ENCODE measurements around the gene ANKH.
A peak's percentile ranks its signal among the peaks of the same experiment; 100 is the strongest.

ANKH gene

DNA sequence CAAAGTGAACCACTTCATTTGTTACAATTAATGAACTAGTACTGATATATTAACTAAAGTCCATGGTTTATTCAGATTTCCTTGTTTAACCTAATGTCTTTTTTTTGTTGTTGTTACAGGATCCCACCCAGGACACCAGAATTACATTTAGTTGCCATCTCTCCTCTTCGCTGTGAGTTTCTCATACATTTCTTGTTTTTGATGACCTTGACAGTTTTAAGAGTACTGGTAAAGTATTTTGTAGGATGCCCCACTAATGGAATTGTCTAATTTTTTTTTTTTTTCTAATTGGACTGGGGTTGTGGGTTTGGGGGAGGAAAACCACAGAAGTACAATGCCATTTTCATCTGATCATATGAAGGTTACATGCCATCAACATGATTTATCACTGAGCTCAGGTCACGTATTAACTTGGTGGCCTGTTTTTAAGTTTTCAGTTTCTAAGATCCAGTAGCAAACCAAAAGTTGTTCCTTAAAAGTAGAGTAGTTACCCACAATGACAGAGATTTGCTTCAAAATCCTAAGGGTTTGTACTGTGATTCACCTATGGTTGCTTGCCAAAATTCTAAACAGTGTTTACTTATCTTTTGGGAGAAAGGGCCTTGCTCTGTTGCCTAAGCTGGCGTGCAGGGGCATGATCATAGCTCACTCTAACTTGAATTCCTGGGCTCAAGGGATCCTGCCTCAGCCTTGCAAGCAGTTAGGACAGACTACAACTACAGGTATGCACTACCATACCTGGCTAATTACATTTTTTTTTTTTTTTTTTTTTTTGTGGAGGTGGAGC, 211.6 kb downstream of the ANKH start:
- peak; percentile 95 for DNase-seq (ENCODE audit: low read depth, low spot score)
- H3K27ac ChIP-seq = peak overlapping the region; percentile 97

DNA sequence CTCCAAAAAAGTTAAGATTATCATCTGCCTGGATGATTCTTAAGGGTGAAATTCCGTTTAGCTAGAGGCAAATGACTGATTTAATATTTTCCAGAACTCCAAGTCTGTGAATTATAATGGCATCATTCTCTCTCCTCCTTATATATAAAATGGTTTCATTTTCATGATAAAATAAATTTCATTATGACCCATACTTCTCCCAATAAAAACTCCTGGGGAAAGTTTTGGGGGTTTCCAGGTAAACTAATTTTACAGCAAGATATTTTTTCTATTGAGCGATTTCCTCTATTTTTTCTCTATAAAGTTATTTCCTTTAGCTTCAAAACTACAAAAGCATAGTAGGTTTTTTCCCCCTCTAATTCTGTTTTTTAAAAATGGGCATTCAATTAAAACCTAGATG, 214.7 kb downstream of the ANKH start:
- no peak for DNase-seq (ENCODE audit: low read depth, low spot score)
- no peak overlapping the region for H3K27ac ChIP-seq

DNA sequence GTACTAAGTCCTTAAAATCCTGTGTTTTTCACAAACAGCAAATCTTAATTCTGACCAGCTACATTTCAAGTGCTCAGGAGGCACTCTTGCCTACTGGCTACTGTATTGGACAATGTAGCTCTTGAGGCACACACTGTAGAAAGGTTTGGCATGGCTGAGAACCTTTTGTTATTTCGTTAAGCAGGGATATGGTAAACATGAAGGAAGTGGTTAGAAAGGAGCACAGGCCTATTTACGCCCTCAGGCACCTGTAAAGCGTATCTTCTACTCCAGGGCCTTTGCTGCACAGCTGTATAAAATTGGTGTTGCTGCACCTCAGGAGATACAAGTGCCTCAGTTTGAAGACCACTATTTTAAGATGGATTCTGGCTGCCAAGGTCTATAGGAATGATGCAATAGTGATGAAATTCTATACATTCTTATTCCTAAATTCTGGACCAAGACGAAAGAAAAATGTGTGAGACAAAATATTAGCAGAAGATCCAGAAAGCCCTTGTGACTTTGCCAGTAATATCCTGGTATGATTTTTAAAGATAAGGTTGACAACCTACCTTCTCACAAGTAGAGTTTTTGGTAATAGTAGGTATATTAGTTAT, 216.3 kb downstream of the ANKH start:
- DNase-seq (ENCODE audit: low read depth, low spot score) = no peak
- no peak overlapping the region for H3K27ac ChIP-seq
